K562 (cell line): ENCODE data around the gene BTRC. TPM values are rescaled to one million over a fixed set of nuclear protein-coding genes. Genes with fewer than 3 reads are reported as not detected.

Source experiments
- ASH1L ChIP-seq: fragments of 450-650 bp; IDR thresholded peaks from 2 replicates; pipeline ENCODE4 v1.6.1; 2018; ENCODE audit warnings: borderline replicate concordance, mild to moderate bottlenecking, low read depth; ENCODE audit not compliant: partially characterized antibody
- ATF7 ChIP-seq: fragments of 450-650 bp; IDR thresholded peaks from 2 replicates; pipeline ENCODE4 v1.7.1; 2014; ENCODE audit warnings: mild to moderate bottlenecking, moderate library complexity
- CBX5 ChIP-seq: IDR thresholded peaks from 2 replicates; pipeline ENCODE4 v1.6.1; 2014; ENCODE audit warnings: low read depth, borderline replicate concordance
- CXXC5 ChIP-seq: fragments of 250-450 bp; sonication (Bioruptor Pico); IDR thresholded peaks from 2 replicates; pipeline ENCODE4 v1.8.0; 2022; ENCODE audit warnings: inconsistent platforms, mild to moderate bottlenecking, moderate library complexity
- EGR1 ChIP-seq: fragments of 450-650 bp; conservative IDR thresholded peaks from 2 replicates; pipeline ENCODE4 v1.6.1; 2017; ENCODE audit warnings: mild to moderate bottlenecking
- EHMT2 ChIP-seq: fragments of 450-650 bp; IDR thresholded peaks from 2 replicates; pipeline ENCODE4 v1.6.1; 2018; ENCODE audit warnings: antibody characterized with exemption
- HDAC6 ChIP-seq: IDR thresholded peaks from 2 replicates; pipeline ENCODE4 v1.6.1; 2012; ENCODE audit warnings: low read depth, mild to moderate bottlenecking, control low read depth, inconsistent platforms, low read length, moderate library complexity
- MBD1 ChIP-seq: fragments of 250-450 bp; sonication (Bioruptor Pico); IDR thresholded peaks from 2 replicates; pipeline ENCODE4 v1.8.0; 2022; ENCODE audit warnings: inconsistent platforms
- MYC ChIP-seq, 2 experiments: fragments of 250-450 bp in 1 of 2; sonication (Bioruptor Pico) in 1 of 2; IDR thresholded peaks; 2 replicates each; pipeline versions ENCODE4 v1.5.1 to v1.6.1; 2012 to 2021; ENCODE audit warnings: low read depth in 2 of 2, borderline replicate concordance in 1 of 2, improper control_type of control experiment in 1 of 2, low read length in 1 of 2, mild to moderate bottlenecking in 1 of 2, moderate library complexity in 1 of 2
- PTBP1 ChIP-seq: fragments of 200-400 bp; formaldehyde crosslinking; IDR thresholded peaks from 2 replicates; pipeline ENCODE4 v1.6.1; 2017; ENCODE audit warnings: low read depth, low read length
- RB1 ChIP-seq: fragments of 450-650 bp; IDR thresholded peaks from 2 replicates; pipeline ENCODE4 v1.6.1; 2017; ENCODE audit warnings: low read depth, mild to moderate bottlenecking
- SNIP1 ChIP-seq: fragments of 450-650 bp; IDR thresholded peaks from 2 replicates; pipeline ENCODE4 v1.7.1; 2017; ENCODE audit warnings: low read depth, mild to moderate bottlenecking
- TCF7 ChIP-seq: sonication (generic); IDR thresholded peaks from 2 replicates; pipeline ENCODE4 v1.6.1; 2016; ENCODE audit warnings: antibody characterized with exemption, borderline replicate concordance
- TEAD2 ChIP-seq: fragments of 450-650 bp; IDR thresholded peaks from 2 replicates; pipeline ENCODE4 v1.6.1; 2016; ENCODE audit warnings: missing genetic modification characterization, control low read depth, missing compliant biosample characterization
- WHSC1 ChIP-seq: IDR thresholded peaks from one replicate; pipeline ENCODE4 v1.6.1; 2012; ENCODE audit warnings: low read length, control low read depth, inconsistent platforms
- ZBTB7A ChIP-seq: IDR thresholded peaks from 2 replicates; pipeline ENCODE4 v1.6.1; 2011; ENCODE audit warnings: low read depth, mild to moderate bottlenecking, low read length, moderate library complexity, borderline replicate concordance; ENCODE audit not compliant: control insufficient read depth
- ZNF133 ChIP-seq: fragments of 250-450 bp; sonication (Bioruptor Pico); IDR thresholded peaks from 2 replicates; pipeline ENCODE4 v1.4.0; 2020; ENCODE audit warnings: mild to moderate bottlenecking
- ZNF668 ChIP-seq: fragments of 250-450 bp; sonication (Bioruptor Pico); IDR thresholded peaks from 2 replicates; pipeline ENCODE4 v1.8.0; 2022; ENCODE audit warnings: mild to moderate bottlenecking, inconsistent platforms
- polyA plus RNA-seq, 8 experiments: library from polyadenylated mRNA; depleted of rRNA in 4 of 8; stranded (reverse) in 5 of 8; unstranded in 3 of 8; fragments of >200 nt; fragmentation: Nextera tagmentation in 2 of 8; fragmentation: Illumina TruSeq in 1 of 8; extraction: Ambion mirVana in 2 of 8; extraction: Trizol in 1 of 8; gene quantifications; 2 replicates each; pipeline versions ENCODE4 v1.2.1 to v1.2.3, GENCODE V29; 2011 to 2014; ENCODE audit warnings: inconsistent platforms in 1 of 8, missing spikeins in 1 of 8
- total RNA-seq, 7 experiments: library from RNA; depleted of rRNA in 6 of 7; stranded (reverse); fragments of >200 nt in 6 of 7; fragmentation: Illumina TruSeq in 2 of 7; extraction: Trizol in 2 of 7; gene quantifications; 2 replicates each; pipeline versions ENCODE4 v1.2.1 to v1.2.3, GENCODE V29; 2011 to 2021; ENCODE audit warnings: low replicate concordance in 1 of 7
- TF ChIP-seq, protein P1 (sequence below): fragments of 450-650 bp; IDR thresholded peaks from 2 replicates; pipeline ENCODE4 v1.6.1; 2014; ENCODE audit warnings: low read depth, mild to moderate bottlenecking, moderate library complexity, borderline replicate concordance
- TF ChIP-seq, protein P2 (sequence below), 3 experiments: IDR thresholded peaks in 2 of 3; conservative IDR thresholded peaks in 1 of 3; 2 replicates each; pipeline ENCODE4 v1.5.1; 2011 to 2012; ENCODE audit warnings: low read length in 3 of 3, mild to moderate bottlenecking in 3 of 3, control low read depth in 2 of 3, improper control_type of control experiment in 1 of 3, inconsistent platforms in 1 of 3, low read depth in 1 of 3, mixed read lengths in 1 of 3, moderate library complexity in 1 of 3; ENCODE audit not compliant: insufficient read depth in 2 of 3
- TF ChIP-seq, protein P3 (sequence below): fragments of 450-650 bp; formaldehyde crosslinking; IDR thresholded peaks from 2 replicates; pipeline ENCODE4 v1.4.0; 2020; ENCODE audit warnings: mild to moderate bottlenecking, moderate library complexity

The BTRC gene
- total and polyA plus RNA-seq, 9 of the 15 experiments (the other 6 are each of a cell fraction or from before 2014, with no cell fraction given) = 1.6 to 15.4 (median 7.0) TPM

DNA sequence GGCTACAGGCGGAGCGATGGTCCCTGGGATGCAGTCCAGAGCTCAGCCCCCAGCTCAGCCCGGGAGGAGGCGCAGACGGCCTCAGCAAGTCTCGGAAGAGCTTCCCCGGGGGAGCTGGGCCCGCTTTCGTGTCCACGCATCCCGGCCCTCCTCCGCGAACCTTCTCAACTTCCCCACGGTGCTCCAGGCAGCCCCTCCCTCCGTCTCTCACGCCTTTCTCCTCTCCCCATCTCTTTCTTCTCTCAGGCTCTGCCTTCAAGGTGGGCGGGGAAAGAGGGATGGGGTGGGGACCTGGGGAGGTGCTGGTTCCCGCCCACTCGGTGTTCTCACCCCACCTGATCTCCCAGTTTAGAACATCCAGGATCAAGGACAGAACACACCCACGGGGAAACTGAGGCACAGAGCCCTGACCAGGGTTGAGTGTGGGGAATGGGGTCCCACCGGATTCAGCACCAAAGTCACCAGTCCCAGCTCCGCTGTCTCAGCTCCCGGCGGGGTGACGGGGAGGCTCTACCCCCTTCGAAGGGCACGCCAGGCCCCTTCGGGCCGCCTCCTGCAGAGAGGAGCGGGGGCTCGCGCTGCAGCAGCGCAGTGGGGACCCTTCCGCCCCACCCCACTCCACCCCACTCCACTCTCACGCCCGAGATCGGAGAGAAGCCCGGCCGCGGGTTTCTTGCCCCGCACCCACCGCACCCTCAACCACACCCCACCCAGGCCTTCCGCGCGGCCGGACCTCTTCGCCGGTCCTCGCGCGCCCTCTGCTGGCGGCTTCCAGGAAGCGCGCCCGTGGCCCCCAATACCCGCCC, 215.9 kb downstream of the BTRC start (continued):
- no peak for TF ChIP-seq HDAC6
- TF ChIP-seq, protein P1, sequence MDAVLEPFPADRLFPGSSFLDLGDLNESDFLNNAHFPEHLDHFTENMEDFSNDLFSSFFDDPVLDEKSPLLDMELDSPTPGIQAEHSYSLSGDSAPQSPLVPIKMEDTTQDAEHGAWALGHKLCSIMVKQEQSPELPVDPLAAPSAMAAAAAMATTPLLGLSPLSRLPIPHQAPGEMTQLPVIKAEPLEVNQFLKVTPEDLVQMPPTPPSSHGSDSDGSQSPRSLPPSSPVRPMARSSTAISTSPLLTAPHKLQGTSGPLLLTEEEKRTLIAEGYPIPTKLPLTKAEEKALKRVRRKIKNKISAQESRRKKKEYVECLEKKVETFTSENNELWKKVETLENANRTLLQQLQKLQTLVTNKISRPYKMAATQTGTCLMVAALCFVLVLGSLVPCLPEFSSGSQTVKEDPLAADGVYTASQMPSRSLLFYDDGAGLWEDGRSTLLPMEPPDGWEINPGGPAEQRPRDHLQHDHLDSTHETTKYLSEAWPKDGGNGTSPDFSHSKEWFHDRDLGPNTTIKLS = no peak
- TF ChIP-seq RB1 = peak; percentile 63
- no peak for TF ChIP-seq EHMT2
- TF ChIP-seq SNIP1 = no peak
- TF ChIP-seq CXXC5 (CRISPR knock-in tag) = 0 out of 2 replicates have a peak, but pooled peaks have one; percentile 19
- TF ChIP-seq ATF7 = no peak
- no peak for TF ChIP-seq TEAD2 (tag)
- TF ChIP-seq MBD1 (CRISPR knock-in tag) = no peak
- no peak for TF ChIP-seq PTBP1
- TF ChIP-seq ZBTB7A = peak; percentile 76; the same call in 1 of the 2 replicates
- TF ChIP-seq CBX5 = no peak
- no peak for TF ChIP-seq ZNF133 (CRISPR knock-in tag)
- TF ChIP-seq MYC (IDR thresholded peaks at IDR 0.05; ENCODE audit: low read depth, low read length) = peak; percentile 38; the same call in 1 of the 2 replicates
- TF ChIP-seq MYC (CRISPR knock-in tag; IDR thresholded peaks at IDR 0.05; ENCODE audit: borderline replicate concordance, low read depth) = no peak
- TF ChIP-seq WHSC1 = no peak
- no peak for TF ChIP-seq ASH1L
- TF ChIP-seq TCF7 = no peak
- 0 out of 2 replicates have a peak, but pooled peaks have one; percentile 17 for TF ChIP-seq EGR1
- TF ChIP-seq, protein P2, sequence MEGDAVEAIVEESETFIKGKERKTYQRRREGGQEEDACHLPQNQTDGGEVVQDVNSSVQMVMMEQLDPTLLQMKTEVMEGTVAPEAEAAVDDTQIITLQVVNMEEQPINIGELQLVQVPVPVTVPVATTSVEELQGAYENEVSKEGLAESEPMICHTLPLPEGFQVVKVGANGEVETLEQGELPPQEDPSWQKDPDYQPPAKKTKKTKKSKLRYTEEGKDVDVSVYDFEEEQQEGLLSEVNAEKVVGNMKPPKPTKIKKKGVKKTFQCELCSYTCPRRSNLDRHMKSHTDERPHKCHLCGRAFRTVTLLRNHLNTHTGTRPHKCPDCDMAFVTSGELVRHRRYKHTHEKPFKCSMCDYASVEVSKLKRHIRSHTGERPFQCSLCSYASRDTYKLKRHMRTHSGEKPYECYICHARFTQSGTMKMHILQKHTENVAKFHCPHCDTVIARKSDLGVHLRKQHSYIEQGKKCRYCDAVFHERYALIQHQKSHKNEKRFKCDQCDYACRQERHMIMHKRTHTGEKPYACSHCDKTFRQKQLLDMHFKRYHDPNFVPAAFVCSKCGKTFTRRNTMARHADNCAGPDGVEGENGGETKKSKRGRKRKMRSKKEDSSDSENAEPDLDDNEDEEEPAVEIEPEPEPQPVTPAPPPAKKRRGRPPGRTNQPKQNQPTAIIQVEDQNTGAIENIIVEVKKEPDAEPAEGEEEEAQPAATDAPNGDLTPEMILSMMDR (IDR thresholded peaks at IDR 0.05 in 2 of 3, conservative IDR thresholded peaks at IDR 0.05 in 1 of 3; ENCODE audit: insufficient read depth in 2 of 3, low read depth in 1 of 3, low read length in 3 of 3) = peak; percentile 34 to 78 (median 60); a peak in 5 of 6 replicates
- TF ChIP-seq ZNF668 (CRISPR knock-in tag) = no peak
- TF ChIP-seq, protein P3, sequence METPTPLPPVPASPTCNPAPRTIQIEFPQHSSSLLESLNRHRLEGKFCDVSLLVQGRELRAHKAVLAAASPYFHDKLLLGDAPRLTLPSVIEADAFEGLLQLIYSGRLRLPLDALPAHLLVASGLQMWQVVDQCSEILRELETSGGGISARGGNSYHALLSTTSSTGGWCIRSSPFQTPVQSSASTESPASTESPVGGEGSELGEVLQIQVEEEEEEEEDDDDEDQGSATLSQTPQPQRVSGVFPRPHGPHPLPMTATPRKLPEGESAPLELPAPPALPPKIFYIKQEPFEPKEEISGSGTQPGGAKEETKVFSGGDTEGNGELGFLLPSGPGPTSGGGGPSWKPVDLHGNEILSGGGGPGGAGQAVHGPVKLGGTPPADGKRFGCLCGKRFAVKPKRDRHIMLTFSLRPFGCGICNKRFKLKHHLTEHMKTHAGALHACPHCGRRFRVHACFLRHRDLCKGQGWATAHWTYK (CRISPR knock-in tag) = no peak
